Kidney epithelial cell (primary cell): Measurements from ENCODE around the gene ADIG. TPM values are rescaled to one million over a fixed set of nuclear protein-coding genes. Genes with fewer than 3 reads are reported as not detected.
A peak's percentile ranks its signal among the peaks of the same experiment; 100 is the strongest.

Experiments used
- DNase-seq: peaks from one replicate; pipeline ENCODE4 v3.0.0-alpha.2; 2010; ENCODE audit warnings: low read depth
- H3K27me3 ChIP-seq: 2 replicates; pipeline ENCODE4 v1.6.0; 2011; ENCODE audit warnings: low read length; ENCODE audit not compliant: control insufficient read depth, insufficient read depth
- H3K36me3 ChIP-seq: 2 replicates; pipeline ENCODE4 v1.5.1; 2011; ENCODE audit warnings: low read length; ENCODE audit not compliant: control insufficient read depth, insufficient read depth
- H3K4me3 ChIP-seq: 2 replicates; pipeline ENCODE4 v1.5.1; 2011; ENCODE audit warnings: low read depth, mild to moderate bottlenecking, control low read depth, low read length
- CTCF ChIP-seq: IDR thresholded peaks from 2 replicates; pipeline ENCODE4 v1.5.1; 2011; ENCODE audit warnings: mild to moderate bottlenecking, moderate library complexity, low read length, control low read depth, inconsistent platforms; ENCODE audit not compliant: insufficient read depth, poor library complexity, severe bottlenecking
- total RNA-seq: library from RNA; depleted of rRNA; stranded (reverse); fragments of >200 nt; gene quantifications from 2 replicates; pipeline ENCODE4 v1.2.3, GENCODE V29; 2015

Gene ADIG
- total RNA-seq, 1 donor from 2014 or later = not detected

DNA sequence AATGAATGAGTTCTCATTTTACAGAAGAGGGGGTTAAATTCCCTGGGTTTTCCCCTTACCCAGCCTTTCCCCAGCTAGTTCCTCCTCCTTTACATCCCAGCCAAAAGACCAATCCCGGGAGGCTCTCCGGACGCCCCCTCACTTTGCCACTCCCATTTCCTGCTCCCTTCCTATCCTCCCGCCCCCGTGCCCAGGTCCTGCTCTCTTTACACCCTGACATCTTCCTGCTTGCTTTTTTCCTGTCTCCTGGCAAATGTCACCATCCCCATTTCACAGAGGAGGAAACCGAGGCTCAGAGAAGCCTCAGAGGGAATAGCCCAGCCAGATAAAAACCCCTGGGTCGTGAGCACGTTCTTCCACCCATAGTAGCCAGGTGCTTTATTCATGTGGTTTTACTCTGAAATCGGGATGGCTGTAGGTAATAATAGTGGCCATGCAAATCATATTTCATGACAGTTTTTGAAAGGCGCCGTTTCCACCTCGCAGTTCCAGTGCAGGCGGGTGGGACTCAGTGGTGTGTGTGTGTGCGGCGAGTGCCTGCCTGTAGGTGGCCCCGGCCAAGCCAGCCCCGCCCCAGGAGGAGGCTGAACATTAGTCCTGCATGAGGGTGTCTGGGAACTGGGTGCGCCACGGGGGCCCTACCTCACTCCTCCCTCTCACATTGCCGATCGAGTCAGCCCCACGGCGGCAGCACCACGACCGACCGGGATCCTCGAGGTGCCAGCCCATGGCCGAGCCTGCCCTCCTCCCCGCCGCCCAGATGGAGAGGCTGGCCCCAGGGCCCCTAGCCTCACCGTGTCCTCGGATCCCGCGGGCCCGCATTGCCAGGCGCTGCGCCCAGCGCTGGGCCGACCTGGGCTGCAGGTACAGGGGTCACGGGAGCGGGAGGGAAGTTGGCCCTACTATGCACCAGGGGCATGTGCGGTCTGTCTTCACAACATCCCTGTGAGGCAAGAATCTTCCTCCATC, 20.5 kb downstream of the ADIG start, which contains the start of gene ARHGAP40:
TSS of gene ARHGAP40 (plus strand) at position 594 of the 969 bp plus-strand sequence.
- peak within 1 kb of the TSS; percentile 32 for H3K4me3 ChIP-seq
- DNase-seq = no peak
- peak; percentile 57 for TF ChIP-seq CTCF
- no peaks in the 10 kb centered on the region for H3K27me3 ChIP-seq
- no peaks in the 10 kb centered on the region for H3K36me3 ChIP-seq

DNA sequence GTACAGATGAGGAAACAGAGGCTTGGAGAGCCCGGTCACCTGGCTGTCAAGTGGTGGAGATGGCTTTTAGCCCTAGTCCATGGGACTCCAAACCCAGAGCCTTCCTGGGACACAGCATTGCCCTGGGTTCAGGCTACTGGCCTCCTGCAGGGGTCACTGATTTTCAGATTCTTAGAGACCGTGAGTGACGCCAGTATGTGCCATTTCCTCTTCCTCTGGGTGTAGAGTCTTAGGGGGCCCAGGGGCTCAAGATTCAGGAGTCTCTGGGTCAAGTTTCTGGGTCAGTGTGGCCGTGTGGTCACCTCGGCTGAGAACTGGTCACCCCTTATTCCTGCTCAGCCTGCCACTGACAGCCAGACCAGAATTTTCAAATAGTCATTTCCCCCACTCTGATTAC, 21.2 kb downstream of the ADIG start:
- DNase-seq = no peak
- Histone ChIP-seq H3K27me3 (no peaks in the 10 kb centered on the region), H3K36me3 (no peaks in the 10 kb centered on the region), H3K4me3 (peak overlapping the region; percentile 32)
- no peak for TF ChIP-seq CTCF

- Histone ChIP-seq H3K4me3 (no peak overlapping the region), H3K27me3 (no peaks in the 10 kb centered on the region), H3K36me3 (no peaks in the 10 kb centered on the region)
- DNase-seq = no peak
- TF ChIP-seq CTCF = no peak
These were observed 22.3 kb downstream of the ADIG start for GRCh38 chr20:38603286-38603685.

DNA sequence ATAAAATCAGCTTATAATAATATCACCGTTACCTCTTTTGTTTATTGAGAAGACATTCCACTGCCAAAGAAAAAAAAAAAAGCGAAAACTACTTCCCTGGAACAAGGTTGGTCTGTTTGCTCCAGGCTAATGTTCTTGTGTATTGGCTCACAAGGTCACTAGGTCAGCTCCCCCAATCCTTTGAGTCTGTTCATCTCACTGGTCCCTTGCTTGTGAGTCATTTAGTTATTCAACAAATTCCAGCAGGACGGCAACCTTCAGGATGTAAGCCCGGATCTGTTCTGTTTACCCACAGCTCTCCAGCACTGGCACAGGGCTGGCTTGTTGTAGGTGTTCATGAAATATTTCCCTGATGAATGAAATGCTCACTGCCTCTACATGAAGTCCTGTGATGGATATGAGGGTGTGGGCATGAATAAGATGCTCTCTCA, 23.9 kb downstream of the ADIG start:
- Histone ChIP-seq H3K4me3 (no peak overlapping the region), H3K36me3 (no peaks in the 10 kb centered on the region), H3K27me3 (no peaks in the 10 kb centered on the region)
- peak; percentile 76 for DNase-seq
- TF ChIP-seq CTCF = no peak

DNA sequence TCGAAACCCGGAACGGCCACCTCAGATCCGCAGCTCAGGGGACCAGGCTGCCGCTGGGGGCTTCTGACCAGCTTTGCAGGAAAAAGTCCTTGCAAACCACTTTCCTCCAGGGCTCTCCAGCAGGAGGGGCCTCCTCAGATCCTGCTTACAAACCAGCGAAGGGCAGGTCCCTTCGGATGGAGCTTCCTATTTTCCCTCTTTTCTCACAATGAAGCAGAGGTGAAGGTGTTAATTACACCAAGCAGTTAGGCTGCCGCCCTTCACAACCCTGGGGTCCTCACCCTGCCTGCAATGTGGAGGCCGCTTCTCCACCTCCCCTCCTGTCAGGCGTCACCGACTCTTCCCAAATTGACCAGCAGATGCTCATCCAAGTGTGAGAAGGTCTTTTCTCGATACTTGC, 26.4 kb downstream of the ADIG start:
- no peaks in the 10 kb centered on the region for H3K27me3 ChIP-seq
- DNase-seq = no peak
- no peak for TF ChIP-seq CTCF
- no peak overlapping the region for H3K4me3 ChIP-seq
- no peaks in the 10 kb centered on the region for H3K36me3 ChIP-seq
